GM23338 (cell line): Measurements from ENCODE around the gene TBC1D5. TPM values are rescaled to one million over a fixed set of nuclear protein-coding genes. Genes with fewer than 3 reads are reported as not detected.

ENCODE experiments used
- ATAC-seq: fragments of 200-7000 bp; cut with Tn5 transposase; 3 replicates; pipeline ENCODE4 v1.9.1; 2020
- DNase-seq: peaks from one replicate; pipeline ENCODE4 v3.0.0-alpha.2; 2015; ENCODE audit warnings: low spot score
- H2AFZ ChIP-seq: fragments of 200-600 bp; sonication (generic); 2 replicates; pipeline ENCODE4 v1.8.0; 2016; ENCODE audit warnings: antibody characterized with exemption, mild to moderate bottlenecking, moderate library complexity
- H3F3A ChIP-seq: fragments of 200-600 bp; sonication (generic); replicated peaks from 2 replicates; pipeline ENCODE4 v1.8.0; 2017; ENCODE audit warnings: antibody characterized with exemption, mixed run types, low read depth
- H3K27ac ChIP-seq: fragments of 200-600 bp; sonication (generic); 2 replicates; pipeline ENCODE4 v1.6.1; 2016; ENCODE audit warnings: low read depth
- H3K27me3 ChIP-seq: fragments of 200-600 bp; sonication (generic); 2 replicates; pipeline ENCODE4 v1.8.0; 2016; ENCODE audit warnings: mild to moderate bottlenecking, mixed run types, moderate library complexity; ENCODE audit not compliant: insufficient read depth
- H3K36me3 ChIP-seq: fragments of 200-600 bp; sonication (generic); 2 replicates; pipeline ENCODE4 v1.8.0; 2016; ENCODE audit warnings: mild to moderate bottlenecking; ENCODE audit not compliant: insufficient read depth
- H3K4me1 ChIP-seq: fragments of 200-600 bp; sonication (generic); 2 replicates; pipeline ENCODE4 v1.8.0; 2016; ENCODE audit warnings: mild to moderate bottlenecking, moderate library complexity; ENCODE audit not compliant: insufficient read depth
- H3K4me2 ChIP-seq: fragments of 200-600 bp; sonication (generic); 2 replicates; pipeline ENCODE4 v1.7.1; 2017; ENCODE audit warnings: mixed run types
- H3K4me3 ChIP-seq: fragments of 200-600 bp; sonication (generic); 2 replicates; pipeline ENCODE4 v1.6.1; 2016; ENCODE audit warnings: mixed run types
- H3K79me2 ChIP-seq: fragments of 200-600 bp; sonication (generic); replicated peaks from 2 replicates; pipeline ENCODE4 v1.8.0; 2017; ENCODE audit warnings: mild to moderate bottlenecking; ENCODE audit not compliant: insufficient read depth
- H3K9me2 ChIP-seq: fragments of 200-600 bp; sonication (generic); 2 replicates; pipeline ENCODE4 v1.8.0; 2017; ENCODE audit not compliant: insufficient read depth
- H4K20me1 ChIP-seq: fragments of 200-600 bp; sonication (generic); replicated peaks from 2 replicates; pipeline ENCODE4 v1.8.0; 2017; ENCODE audit warnings: mild to moderate bottlenecking; ENCODE audit not compliant: insufficient read depth
- H3K27ac Mint-ChIP-seq: 2 replicates; pipeline ENCODE4 v1.8.0; 2020; ENCODE audit warnings: inconsistent platforms, mild to moderate bottlenecking, moderate library complexity, mixed read lengths
- H3K27me3 Mint-ChIP-seq: 3 replicates; pipeline ENCODE4 v1.8.0; 2022; ENCODE audit warnings: low read depth, mild to moderate bottlenecking, moderate library complexity, mixed read lengths, inconsistent platforms; ENCODE audit not compliant: insufficient read depth, poor library complexity
- H3K36me3 Mint-ChIP-seq: 3 replicates; pipeline ENCODE4 v1.8.0; 2021; ENCODE audit warnings: low read depth, mild to moderate bottlenecking, inconsistent platforms, moderate library complexity, mixed read lengths
- H3K4me1 Mint-ChIP-seq: 3 replicates; pipeline ENCODE4 v1.8.0; 2020; ENCODE audit warnings: mild to moderate bottlenecking, inconsistent platforms, mixed read lengths
- H3K4me3 Mint-ChIP-seq: 3 replicates; pipeline ENCODE4 v1.8.0; 2021; ENCODE audit warnings: moderate library complexity, mild to moderate bottlenecking, inconsistent platforms, mixed read lengths
- H3K9me3 Mint-ChIP-seq: 3 replicates; pipeline ENCODE4 v1.8.0; 2020; ENCODE audit warnings: moderate library complexity, mild to moderate bottlenecking, inconsistent platforms, mixed read lengths
- CREB1 ChIP-seq: fragments of 250-450 bp; sonication (Bioruptor Pico); IDR thresholded peaks from 2 replicates; pipeline ENCODE4 v1.5.0; 2020; ENCODE audit warnings: low read depth, mild to moderate bottlenecking, moderate library complexity
- CTCF ChIP-seq, 2 experiments: fragments of 200-600 bp in 1 of 2; sonication (generic) in 1 of 2; conservative IDR thresholded peaks; 2 replicates each; pipeline versions ENCODE4 v1.5.1 to v1.6.1; 2016 to 2017; ENCODE audit warnings: antibody characterized with exemption in 2 of 2, low read depth in 2 of 2, mild to moderate bottlenecking in 2 of 2, moderate library complexity in 1 of 2
- EZH2 ChIP-seq: fragments of 200-600 bp; sonication (generic); IDR thresholded peaks from one replicate; pipeline ENCODE4 v1.8.0; 2017; ENCODE audit warnings: antibody characterized with exemption, mild to moderate bottlenecking, low read depth; ENCODE audit not compliant: unreplicated experiment
- EZH2phosphoT487 ChIP-seq: fragments of 200-600 bp; sonication (generic); IDR thresholded peaks from one replicate; pipeline ENCODE4 v1.8.1; 2018; ENCODE audit warnings: antibody characterized with exemption; ENCODE audit not compliant: unreplicated experiment
- JUNB ChIP-seq: IDR thresholded peaks from one replicate; pipeline ENCODE4 v1.6.1; 2016; ENCODE audit warnings: antibody characterized with exemption; ENCODE audit not compliant: unreplicated experiment
- REST ChIP-seq: IDR thresholded peaks from one replicate; pipeline ENCODE4 v1.6.1; 2018; ENCODE audit warnings: antibody characterized with exemption; ENCODE audit not compliant: unreplicated experiment
- STAT1 ChIP-seq: IDR thresholded peaks from one replicate; pipeline ENCODE4 v1.6.1; 2016; ENCODE audit warnings: antibody characterized with exemption; ENCODE audit not compliant: unreplicated experiment
- ZNF114 ChIP-seq: fragments of 250-450 bp; sonication (Bioruptor Pico); IDR thresholded peaks from 2 replicates; pipeline ENCODE4 v1.5.0; 2020; ENCODE audit warnings: mild to moderate bottlenecking, moderate library complexity
- ZNF331 ChIP-seq: fragments of 250-450 bp; sonication (Bioruptor Pico); IDR thresholded peaks from 2 replicates; pipeline ENCODE4 v1.5.0; 2020; ENCODE audit warnings: low read depth, mild to moderate bottlenecking, moderate library complexity
- ZNF462 ChIP-seq: fragments of 250-450 bp; sonication (Bioruptor Pico); IDR thresholded peaks from 2 replicates; pipeline ENCODE4 v1.5.0; 2020; ENCODE audit warnings: mild to moderate bottlenecking, moderate library complexity
- polyA plus RNA-seq: library from polyadenylated mRNA; unstranded; fragments of >200 nt; fragmentation: Nextera tagmentation; extraction: Ambion mirVana; gene quantifications from 2 replicates; pipeline ENCODE4 v1.2.1, GENCODE V29; 2016
- total RNA-seq: library from RNA; depleted of rRNA; stranded (reverse); fragments of >200 nt; shearing (Covaris generic); gene quantifications from 2 replicates; pipeline ENCODE4 v1.2.3, GENCODE V29; 2014

The TBC1D5 gene
- total and polyA plus RNA-seq, 2 experiments from 2014 or later: 21.8 to 48.1 TPM

GRCh38 chr3:17372362-17373210, 369.8 kb downstream of the TBC1D5 start:
- H3K4me3 ChIP-seq: no peak overlapping the region
- no peaks in the 10 kb centered on the region for H3K9me3 Mint-ChIP-seq
- H3K36me3 Mint-ChIP-seq: no peaks in the 10 kb centered on the region
- H2AFZ ChIP-seq: no peak overlapping the region
- H3K4me3 Mint-ChIP-seq: no peak overlapping the region
- no peaks in the 10 kb centered on the region for H3K4me1 ChIP-seq
- no peaks in the 10 kb centered on the region for H3K4me1 Mint-ChIP-seq
- no peaks in the 10 kb centered on the region for H3F3A ChIP-seq
- H3K27me3 ChIP-seq: no peaks in the 10 kb centered on the region
- no peaks in the 10 kb centered on the region for H4K20me1 ChIP-seq
- DNase-seq (no peak), ATAC-seq (no peak)
- no peak overlapping the region for H3K4me2 ChIP-seq
- no peaks in the 10 kb centered on the region for H3K27me3 Mint-ChIP-seq
- no peaks in the 10 kb centered on the region for H3K9me2 ChIP-seq
- H3K27ac Mint-ChIP-seq: no peak overlapping the region
- H3K27ac ChIP-seq: no peak overlapping the region
- no peaks in the 10 kb centered on the region for H3K36me3 ChIP-seq
- TF ChIP-seq EZH2 (no peak), JUNB (no peak), ZNF114 (no peak), CREB1 (CRISPR knock-in tag) (no peak), STAT1 (no peak)
- H3K79me2 ChIP-seq: no peaks in the 10 kb centered on the region

DNA sequence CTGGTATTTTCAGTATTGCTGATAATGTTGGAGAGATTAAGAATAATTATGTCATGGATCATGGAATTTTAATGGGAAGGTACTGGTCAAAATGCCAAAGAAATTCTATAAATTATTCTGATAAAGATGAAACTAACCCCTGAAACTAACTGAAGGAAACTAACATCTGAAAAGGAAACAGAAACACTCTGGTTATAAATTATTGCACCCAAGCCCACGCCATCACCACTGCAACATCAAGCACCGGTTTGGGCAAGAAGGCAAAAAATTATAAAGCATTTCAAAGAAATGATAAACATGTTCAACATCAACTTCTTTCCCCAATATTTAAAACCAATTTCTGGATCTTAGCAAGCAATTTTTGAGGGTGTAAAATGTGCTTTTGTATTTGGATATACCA, 372.5 kb downstream of the TBC1D5 start:
- H3K4me1 Mint-ChIP-seq: no peaks in the 10 kb centered on the region
- Histone ChIP-seq H3K27ac (no peak overlapping the region), H2AFZ (no peak overlapping the region), H3K36me3 (no peaks in the 10 kb centered on the region), H3K4me2 (no peak overlapping the region), H3K4me1 (no peaks in the 10 kb centered on the region), H3K4me3 (no peak overlapping the region), H3F3A (no peaks in the 10 kb centered on the region), H3K9me2 (no peaks in the 10 kb centered on the region), H3K79me2 (no peaks in the 10 kb centered on the region), H3K27me3 (no peaks in the 10 kb centered on the region), H4K20me1 (no peaks in the 10 kb centered on the region)
- H3K27me3 Mint-ChIP-seq: no peaks in the 10 kb centered on the region
- ATAC-seq (no peak), DNase-seq (no peak)
- no peak overlapping the region for H3K27ac Mint-ChIP-seq
- H3K4me3 Mint-ChIP-seq: no peak overlapping the region
- H3K36me3 Mint-ChIP-seq: no peaks in the 10 kb centered on the region
- H3K9me3 Mint-ChIP-seq: no peaks in the 10 kb centered on the region
- TF ChIP-seq ZNF331 (CRISPR knock-in tag): no peak
- no peak for TF ChIP-seq EZH2phosphoT487
- no peak for TF ChIP-seq REST
- no peak for TF ChIP-seq ZNF114
- TF ChIP-seq CTCF (conservative IDR thresholded peaks at IDR 0.05; ENCODE audit: low read depth in 2 of 2): no peak
- no peak for TF ChIP-seq ZNF462
